GM12878 (cell line): ENCODE results near the gene FKBP3. TPM values are rescaled to one million over a fixed set of nuclear protein-coding genes. Genes with fewer than 3 reads are reported as not detected.

ENCODE experiments used
- ATAC-seq: fragments of 200-7000 bp; cut with Tn5 transposase; 3 replicates; pipeline ENCODE4 v1.9.1; 2020; ENCODE audit warnings: mild to moderate bottlenecking, moderate library complexity
- BruUV-seq: library from RNA; stranded (reverse); fragments of 400-500 nt; replicated peaks from 2 replicates; lab custom pipeline; 2021; lab: Mats Ljungman, UMichigan
- CTCF ChIA-PET: fragments of 300-600 bp; sonication (Branson Sonifier 250); formaldehyde crosslinking; extraction: SDS; loops from one replicate; lab custom pipeline; 2021; ENCODE audit warnings: inconsistent platforms; lab: Yijun Ruan, JAX
- POLR2A ChIA-PET: fragments of 350-600 bp; formaldehyde crosslinking; extraction: SDS; loops from one replicate; lab custom pipeline; 2021; ENCODE audit warnings: inconsistent platforms; lab: Charles Lee
- RAD21 ChIA-PET: fragments of 300-600 bp; sonication (Branson Sonifier 250); formaldehyde crosslinking; loops from one replicate; lab custom pipeline; 2023; ENCODE audit warnings: antibody characterized with exemption; ENCODE audit not compliant: unreplicated experiment; lab: Charles Lee
- SMC1A ChIA-PET: fragments of 300-600 bp; sonication (Branson Sonifier 250); formaldehyde crosslinking; loops from one replicate; lab custom pipeline; 2023; ENCODE audit not compliant: unreplicated experiment, uncharacterized antibody; lab: Charles Lee
- DNase-seq: peaks from one replicate; pipeline ENCODE4 v3.0.0-alpha.2; 2011; ENCODE audit warnings: low read depth, low spot score
- FAIRE-seq: peaks from 3 replicates; lab custom pipeline; 2011; peaks lifted over from hg19 to GRCh38; lab: Jason Lieb, UNC
- H2AFZ ChIP-seq: 2 replicates; pipeline ENCODE4 v1.6.0; 2011; ENCODE audit warnings: low read depth, low read length, control low read depth; ENCODE audit not compliant: control insufficient read depth
- H3K27ac ChIP-seq: 2 replicates; pipeline ENCODE4 v1.5.1; 2011; ENCODE audit warnings: control low read depth; ENCODE audit not compliant: control insufficient read depth, insufficient read depth
- H3K27me3 ChIP-seq, 2 experiments: replicated peaks in 1 of 2; 2 replicates each; pipeline versions ENCODE4 v1.6.0 to v1.6.1; 2011; ENCODE audit warnings: low read length in 1 of 2; ENCODE audit not compliant: control insufficient read depth in 2 of 2, insufficient read depth in 2 of 2
- H3K36me3 ChIP-seq, 2 experiments: 2 replicates each; pipeline ENCODE4 v1.5.1; 2011; ENCODE audit warnings: low read length in 1 of 2; ENCODE audit not compliant: control insufficient read depth in 2 of 2, insufficient read depth in 2 of 2
- H3K4me1 ChIP-seq: 2 replicates; pipeline ENCODE4 v1.6.1; 2011; ENCODE audit warnings: mild to moderate bottlenecking, low read length, moderate library complexity, mixed read lengths; ENCODE audit not compliant: control insufficient read depth, insufficient read depth
- H3K4me2 ChIP-seq: 2 replicates; pipeline ENCODE4 v1.6.0; 2011; ENCODE audit warnings: control low read depth; ENCODE audit not compliant: control insufficient read depth, insufficient read depth
- H3K4me3 ChIP-seq: fragments of 200-600 bp; sonication (generic); 2 replicates; pipeline ENCODE4 v1.5.1; 2016
- H3K79me2 ChIP-seq: 2 replicates; pipeline ENCODE4 v1.6.0; 2011; ENCODE audit warnings: low read length; ENCODE audit not compliant: control insufficient read depth, insufficient read depth
- H3K9ac ChIP-seq: 2 replicates; pipeline ENCODE4 v1.8.0; 2011; ENCODE audit warnings: low read length, control low read depth, mixed read lengths; ENCODE audit not compliant: control insufficient read depth, insufficient read depth
- H3K9me3 ChIP-seq: replicated peaks from 3 replicates; pipeline ENCODE4 v1.5.1; 2011; ENCODE audit warnings: mild to moderate bottlenecking, low read length; ENCODE audit not compliant: control insufficient read depth, insufficient read depth
- H4K20me1 ChIP-seq: 2 replicates; pipeline ENCODE4 v1.6.0; 2011; ENCODE audit not compliant: control insufficient read depth, insufficient read depth
- MEF2B ChIP-seq: fragments of 450-650 bp; IDR thresholded peaks from 2 replicates; pipeline ENCODE4 v1.6.1; 2018; ENCODE audit warnings: mild to moderate bottlenecking, moderate library complexity; ENCODE audit not compliant: partially characterized antibody, poor library complexity, severe bottlenecking
- SPI1 ChIP-seq: IDR thresholded peaks from 2 replicates; pipeline ENCODE4 v1.6.1; 2011; ENCODE audit warnings: low read depth, mild to moderate bottlenecking, low read length, moderate library complexity, borderline replicate concordance; ENCODE audit not compliant: insufficient read depth
- ZBTB4 ChIP-seq: fragments of 450-650 bp; formaldehyde crosslinking; IDR thresholded peaks from 2 replicates; pipeline ENCODE4 v1.4.0; 2022; ENCODE audit warnings: mild to moderate bottlenecking, moderate library complexity
- WGBS: methylation state at CpG from one replicate; pipeline ENCODE4 v1.1.6; 2016; ENCODE audit warnings: low lambda C conversion rate; ENCODE audit not compliant: insufficient replicate concordance, insufficient coverage; ENCODE audit errors: missing lambda C conversion rate; 5-methylcytosine and 5-hydroxymethylcytosine counted together
- in situ Hi-C: fragments of 300-500 bp; cut with MboI; formaldehyde crosslinking; loops from 9 replicates; pipeline ENCODE4 v1.14.3; 2018; ENCODE audit warnings: mixed read lengths
- intact Hi-C: fragments of 100-400 bp; cut with micrococcal nuclease; formaldehyde crosslinking; loops from one replicate; pipeline ENCODE4 v1.14.2; 2022; ENCODE audit not compliant: unreplicated experiment
- polyA plus RNA-seq, 11 experiments: library from polyadenylated mRNA; depleted of rRNA in 4 of 11; unstranded in 6 of 11; stranded (reverse) in 5 of 11; fragments of >200 nt; fragmentation: Nextera tagmentation in 4 of 11; fragmentation: Illumina TruSeq in 1 of 11; extraction: Ambion mirVana in 4 of 11; extraction: Trizol in 1 of 11; gene quantifications; 1 replicate in 1 of 11; 2 replicates in 10 of 11; pipeline versions ENCODE4 v1.2.1 to v1.2.3, GENCODE V29; 2011 to 2016; ENCODE audit warnings: inconsistent platforms in 2 of 11, missing spikeins in 2 of 11, low read depth in 1 of 11
- total RNA-seq, 4 experiments: library from RNA; depleted of rRNA in 3 of 4; stranded (reverse); fragments of >200 nt in 3 of 4; fragmentation: Illumina TruSeq in 1 of 4; extraction: Trizol in 1 of 4; gene quantifications; 2 replicates each; pipeline versions ENCODE4 v1.2.1 to v1.2.3, GENCODE V29; 2013 to 2021

The FKBP3 gene
- total and polyA plus RNA-seq, 10 of the 15 experiments (the other 5 are each of a cell fraction or from before 2014, with no cell fraction given), result 67.2 to 218 (median 129) TPM

DNA sequence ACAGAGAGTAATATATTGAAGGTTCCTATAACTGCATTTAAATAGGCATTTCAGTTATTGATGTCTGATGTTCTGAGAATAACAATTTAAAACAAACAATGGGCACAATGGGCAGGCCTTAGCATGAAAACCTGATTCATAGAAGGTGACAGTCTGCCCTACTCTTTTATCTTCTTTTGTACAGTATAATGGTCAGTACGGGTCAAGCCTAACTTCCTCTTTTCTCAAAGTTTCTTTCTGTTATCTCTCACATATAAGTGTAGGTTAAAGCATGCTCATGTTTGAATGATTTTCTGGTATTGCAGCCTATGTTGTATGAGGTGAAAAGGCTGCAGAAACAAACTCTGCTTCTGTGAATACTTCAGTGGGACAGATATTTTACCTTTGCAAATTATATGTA, 14.2 kb downstream of the FKBP3 start:
- TSS peak; percentile 39 for BruUV-seq
- 0 out of 2 replicates have a peak, but pooled peaks have one; percentile 17 for TF ChIP-seq SPI1
- TF ChIP-seq ZBTB4, result no peak
- no peak for TF ChIP-seq MEF2B
- CTCF ChIA-PET, result no interaction called here
- SMC1A ChIA-PET, result no interaction called here
- H3K9ac ChIP-seq, result no peak overlapping the region
- H3K4me2 ChIP-seq, result no peak overlapping the region
- H3K4me1 ChIP-seq, result no peaks in the 10 kb centered on the region
- no peaks in the 10 kb centered on the region for H4K20me1 ChIP-seq
- in situ Hi-C loops (no loop called here), intact Hi-C loops (no loop called here)
- H3K36me3 ChIP-seq, result peaks cover 0 to 31% of the 10 kb centered on the region in 2 experiments
- H3K4me3 ChIP-seq, result no peak overlapping the region
- FAIRE-seq (no peak), DNase-seq (no peak), ATAC-seq (peak; percentile 84)
- WGBS, result 50% methylated on average over 1 of the region's 1 CpG
- H2AFZ ChIP-seq, result no peak overlapping the region
- H3K27ac ChIP-seq, result no peak overlapping the region
- POLR2A ChIA-PET, result no interaction called here
- no peaks in the 10 kb centered on the region for H3K79me2 ChIP-seq
- RAD21 ChIA-PET, result no interaction called here
- no peaks in the 10 kb centered on the region for H3K9me3 ChIP-seq
- no peaks in the 10 kb centered on the region for H3K27me3 ChIP-seq
